Activated gamma-delta T cell treated with Interleukin-2 at 50 U/mL for 16 hours (primary cell): ENCODE measurements around the gene CHD9.

ENCODE experiments used
- DNase-seq: peaks from one replicate; pipeline ENCODE4 v3.0.0-alpha.2; 2020

CHD9 gene

GRCh38 chr16:53078765-53079485, 24.1 kb downstream of the CHD9 start:
- no peak for DNase-seq

DNA sequence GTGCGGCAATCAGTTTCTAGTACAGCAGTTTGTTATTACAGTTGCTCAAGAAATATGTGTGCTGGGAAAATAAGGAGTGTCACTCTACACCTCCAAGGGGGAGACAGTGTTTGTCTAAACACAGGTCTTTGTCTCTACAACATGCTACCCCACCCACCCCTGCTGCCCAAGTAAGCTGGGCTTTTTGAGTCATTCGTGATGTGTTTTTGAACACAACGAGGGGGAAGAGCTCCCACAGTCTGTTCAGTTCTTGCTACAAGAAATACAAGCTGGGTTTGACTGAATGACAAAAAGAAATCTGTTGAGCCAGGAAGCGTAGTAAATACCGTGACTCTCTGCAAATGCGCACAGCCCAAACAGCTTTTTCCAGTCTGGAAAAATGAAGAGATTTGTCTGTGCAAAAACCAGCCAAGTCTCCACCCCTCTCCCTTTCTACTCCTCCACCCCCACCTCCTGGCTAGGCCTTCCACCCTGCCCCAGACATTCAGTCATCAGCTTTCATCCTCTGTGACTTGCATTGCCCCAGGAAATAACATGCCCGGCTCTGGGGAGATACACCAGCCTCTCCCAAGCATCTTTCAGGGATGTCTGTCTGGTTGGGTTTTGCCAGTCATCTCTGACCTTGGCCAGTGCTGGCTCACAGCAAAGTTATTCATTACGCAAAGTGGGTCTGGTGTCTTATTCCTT, 25.7 kb downstream of the CHD9 start:
- no peak for DNase-seq

GRCh38 chr16:53081032-53081424, 26.2 kb downstream of the CHD9 start:
- DNase-seq: no peak

- DNase-seq: no peak
Measured at GRCh38 chr16:53081686-53082407, 27.1 kb downstream of the CHD9 start.

GRCh38 chr16:53082509-53082908, 27.7 kb downstream of the CHD9 start:
- DNase-seq: no peak

GRCh38 chr16:53083119-53083518, 28.3 kb downstream of the CHD9 start:
- DNase-seq: no peak

GRCh38 chr16:53084141-53084541, 29.4 kb downstream of the CHD9 start:
- DNase-seq: no peak

GRCh38 chr16:53084746-53085334, 30.0 kb downstream of the CHD9 start:
- DNase-seq: no peak

- DNase-seq: no peak
Measured at GRCh38 chr16:53085369-53085843, 30.6 kb downstream of the CHD9 start.

GRCh38 chr16:53085931-53086421, 31.2 kb downstream of the CHD9 start:
- no peak for DNase-seq

DNA sequence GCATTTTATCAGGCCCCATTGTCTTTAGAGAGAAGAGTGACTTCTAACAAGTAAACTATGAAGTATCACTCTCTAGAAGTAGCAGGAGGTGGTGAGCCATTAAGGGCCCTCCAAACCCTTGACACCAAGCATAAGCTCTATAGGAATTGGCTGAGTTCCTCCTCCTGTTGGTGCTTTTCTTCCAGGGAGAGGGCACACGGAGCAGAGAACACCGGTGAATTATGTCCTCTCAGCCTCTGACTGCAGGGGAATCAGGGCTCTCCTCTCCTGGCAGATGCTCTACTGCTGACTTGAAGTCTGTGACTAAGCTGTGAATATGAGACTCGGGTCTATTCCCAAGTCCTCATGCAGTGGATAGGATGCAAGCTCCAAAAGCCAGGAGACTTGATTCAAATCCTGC, 32.3 kb downstream of the CHD9 start:
- DNase-seq: no peak

- DNase-seq: no peak
Measured at GRCh38 chr16:53089434-53090285, 34.9 kb downstream of the CHD9 start.

GRCh38 chr16:53090286-53090590, 35.4 kb downstream of the CHD9 start:
- DNase-seq: no peak

- DNase-seq: no peak
Measured at GRCh38 chr16:53090591-53091411, 36.0 kb downstream of the CHD9 start.

- DNase-seq: no peak
Measured at GRCh38 chr16:53091466-53092211, 36.8 kb downstream of the CHD9 start.

DNA sequence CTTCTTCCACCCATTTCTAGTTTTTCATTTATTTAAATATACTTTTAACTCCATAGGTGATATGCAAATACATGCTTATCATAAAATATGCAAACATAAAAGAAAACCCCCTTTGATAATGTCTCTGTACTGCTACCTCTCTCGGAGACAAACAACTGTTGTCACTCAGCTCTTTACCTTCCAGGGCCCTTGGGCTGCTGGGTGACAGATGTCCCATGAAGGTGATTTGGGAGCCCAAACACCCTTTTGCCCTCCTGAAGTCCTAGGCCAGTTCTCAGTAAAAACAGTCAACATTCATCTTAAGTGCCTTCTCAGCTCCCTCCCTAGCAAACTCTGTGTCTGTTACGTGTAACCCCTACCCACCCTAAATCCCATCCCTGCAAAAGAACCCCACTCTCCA, 37.5 kb downstream of the CHD9 start:
- DNase-seq: no peak

- no peak for DNase-seq
Measured at GRCh38 chr16:53093162-53093744, 38.5 kb downstream of the CHD9 start.

GRCh38 chr16:53094013-53094630, 39.3 kb downstream of the CHD9 start:
- DNase-seq: peak; percentile 20

DNA sequence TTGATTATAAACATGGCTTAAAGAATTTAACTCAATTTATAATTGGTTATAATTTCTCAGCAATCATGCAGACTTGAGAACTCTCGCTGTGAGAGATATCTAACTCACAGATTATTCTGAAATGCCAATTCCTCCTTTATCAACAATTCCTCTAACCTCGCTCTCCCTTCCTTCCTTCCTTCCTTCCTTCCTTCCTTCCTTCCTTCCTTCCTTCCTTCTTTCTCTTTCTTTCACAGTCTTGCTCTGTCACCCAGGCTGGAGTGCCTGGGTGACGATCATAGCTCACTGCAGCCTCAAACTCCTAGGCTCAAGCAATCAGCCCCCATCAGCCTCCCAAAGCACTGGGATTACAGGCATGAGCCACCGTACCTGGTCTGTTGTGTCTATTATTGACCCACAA, 42.4 kb downstream of the CHD9 start:
- DNase-seq: no peak
